Fibroblast of lung (primary cell): Measurements from ENCODE around the gene HECTD4. TPM values are rescaled to one million over a fixed set of nuclear protein-coding genes. Genes with fewer than 3 reads are reported as not detected.

Experiments
- DNase-seq, 2 donors: peaks; one replicate each; pipeline versions ENCODE4 v3.0.0 to v3.0.0-alpha.2; 2010; ENCODE audit warnings: low read depth in 2 of 2
- H2AFZ ChIP-seq: 2 replicates; pipeline ENCODE4 v1.5.1; 2012; ENCODE audit warnings: low read length, control low read depth, inconsistent platforms
- H3K27ac ChIP-seq: 2 replicates; pipeline ENCODE4 v1.5.1; 2011; ENCODE audit warnings: low read length, control low read depth; ENCODE audit not compliant: insufficient read depth
- H3K27me3 ChIP-seq: 2 replicates; pipeline ENCODE4 v1.5.1; 2011; ENCODE audit warnings: mild to moderate bottlenecking, low read length; ENCODE audit not compliant: control insufficient read depth, insufficient read depth
- H3K36me3 ChIP-seq: 2 replicates; pipeline ENCODE4 v1.5.1; 2011; ENCODE audit warnings: low read length; ENCODE audit not compliant: control insufficient read depth, insufficient read depth
- H3K4me1 ChIP-seq: 2 replicates; pipeline ENCODE4 v1.5.1; 2011; ENCODE audit warnings: low read length; ENCODE audit not compliant: control insufficient read depth, insufficient read depth; ENCODE audit errors: extremely low read depth
- H3K4me2 ChIP-seq: 2 replicates; pipeline ENCODE4 v1.5.1; 2011; ENCODE audit warnings: low read length, control low read depth; ENCODE audit not compliant: insufficient read depth; ENCODE audit errors: extremely low read depth
- H3K4me3 ChIP-seq, 4 experiments: fragments of 200-600 bp in 1 of 4; sonication (generic) in 1 of 4; replicated peaks in 1 of 4; 2 replicates each; pipeline ENCODE4 v1.5.1; 2011 to 2016; ENCODE audit warnings: low read length in 4 of 4, low read depth in 3 of 4, mild to moderate bottlenecking in 3 of 4, control low read depth in 2 of 4, inconsistent platforms in 1 of 4, mixed read lengths in 1 of 4; ENCODE audit not compliant: insufficient read depth in 1 of 4; ENCODE audit errors: control extremely low read depth in 1 of 4
- H3K79me2 ChIP-seq: 2 replicates; pipeline ENCODE4 v1.5.1; 2012; ENCODE audit warnings: mild to moderate bottlenecking, low read length, inconsistent platforms; ENCODE audit not compliant: control insufficient read depth, insufficient read depth
- H3K9ac ChIP-seq: 2 replicates; pipeline ENCODE4 v1.5.1; 2011; ENCODE audit warnings: mild to moderate bottlenecking, low read length, control low read depth; ENCODE audit not compliant: insufficient read depth
- H3K9me3 ChIP-seq: 2 replicates; pipeline ENCODE4 v1.5.1; 2012; ENCODE audit warnings: low read depth, low read length; ENCODE audit not compliant: control insufficient read depth, insufficient read depth
- H4K20me1 ChIP-seq: 2 replicates; pipeline ENCODE4 v1.5.1; 2011; ENCODE audit warnings: low read length; ENCODE audit not compliant: control insufficient read depth, insufficient read depth; ENCODE audit errors: extremely low read depth
- CTCF ChIP-seq, 2 donors: IDR thresholded peaks in 1 of 2; conservative IDR thresholded peaks in 1 of 2; 1 replicate in 1 of 2; 2 replicates in 1 of 2; pipeline ENCODE4 v1.5.1; 2011 to 2012; ENCODE audit warnings: low read length in 2 of 2, control low read depth in 1 of 2, inconsistent platforms in 1 of 2, low read depth in 1 of 2, mild to moderate bottlenecking in 1 of 2
- EZH2 ChIP-seq: IDR thresholded peaks from 2 replicates; pipeline ENCODE4 v1.5.1; 2012; ENCODE audit warnings: low read length, control low read depth, mild to moderate bottlenecking; ENCODE audit errors: missing control alignments
- polyA plus RNA-seq, 2 donors: library from polyadenylated mRNA; depleted of rRNA in 1 of 2; stranded (reverse) in 1 of 2; unstranded in 1 of 2; fragments of >200 nt; gene quantifications; 2 replicates each; pipeline ENCODE4 v1.2.1, GENCODE V29; 2011 to 2012; ENCODE audit warnings: missing spikeins in 1 of 2
- total RNA-seq: library from RNA; depleted of rRNA; stranded (reverse); fragments of >200 nt; gene quantifications from 2 replicates; pipeline ENCODE4 v1.2.1, GENCODE V29; 2014

Gene HECTD4
- total and polyA plus RNA-seq, 2 donors (not counting 1 experiment from before 2014, with no cell fraction given): 5.1 to 31.7 TPM

DNA sequence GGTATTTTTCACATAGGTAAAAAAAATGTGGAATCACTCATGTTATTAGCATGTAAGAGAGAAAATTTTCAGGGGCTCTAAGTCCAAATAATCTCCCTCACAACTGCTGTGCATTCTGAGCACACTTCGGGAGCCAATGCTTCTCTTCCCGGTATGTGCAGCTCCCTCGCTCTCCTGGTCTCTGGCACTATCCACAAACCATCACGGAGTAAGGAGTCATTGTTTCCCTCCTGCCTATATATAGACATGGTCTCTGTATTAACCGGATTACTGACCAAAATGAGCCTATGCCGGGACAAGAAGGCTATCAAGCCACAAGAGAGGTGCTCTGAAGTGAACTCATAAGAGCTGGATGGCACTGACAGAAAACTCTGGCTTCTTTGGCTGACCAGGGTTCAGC, 13.4 kb downstream of the HECTD4 start:
- Histone ChIP-seq H3K9me3 (no peaks in the 10 kb centered on the region), H3K4me2 (no peak overlapping the region), H2AFZ (no peak overlapping the region), H3K9ac (no peak overlapping the region), H3K27ac (no peak overlapping the region), H3K36me3 (no peaks in the 10 kb centered on the region), H3K4me1 (no peaks in the 10 kb centered on the region), H3K79me2 (peaks cover 33% of the 10 kb centered on the region), H4K20me1 (no peaks in the 10 kb centered on the region), H3K27me3 (no peaks in the 10 kb centered on the region), H3K4me3 (no peak overlapping the region)
- TF ChIP-seq CTCF (conservative IDR thresholded peaks at IDR 0.05 in 1 of 2, IDR thresholded peaks at IDR 0.05 in 1 of 2; ENCODE audit: low read depth in 1 of 2, low read length in 2 of 2) (no peak), EZH2 (no peak)
- peak in 1 of 2 donors; percentile 63 for DNase-seq

DNA sequence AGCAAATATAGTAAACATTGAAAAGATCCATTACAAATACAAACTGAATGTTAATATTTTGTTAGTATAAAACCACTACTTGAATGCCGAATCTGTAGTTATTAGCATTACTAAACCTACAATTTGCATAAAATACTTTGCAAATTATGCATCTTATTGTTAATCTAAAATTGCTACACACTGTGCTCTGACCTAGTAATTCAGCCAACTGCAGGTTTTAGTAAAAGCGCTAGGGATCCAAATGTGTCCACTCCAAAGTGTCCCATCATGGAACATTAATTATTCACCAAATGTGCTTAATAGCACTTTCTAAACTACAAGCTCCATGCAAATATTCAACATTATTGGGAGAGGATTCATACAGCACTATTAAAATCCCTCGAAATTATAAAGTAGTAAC, 14.3 kb downstream of the HECTD4 start:
- H3K4me3 ChIP-seq: no peak overlapping the region
- no peaks in the 10 kb centered on the region for H3K36me3 ChIP-seq
- H3K79me2 ChIP-seq: peaks cover 30% of the 10 kb centered on the region
- H3K9me3 ChIP-seq: no peaks in the 10 kb centered on the region
- TF ChIP-seq CTCF (conservative IDR thresholded peaks at IDR 0.05 in 1 of 2, IDR thresholded peaks at IDR 0.05 in 1 of 2; ENCODE audit: low read depth in 1 of 2, low read length in 2 of 2): no peak
- no peak for TF ChIP-seq EZH2
- H4K20me1 ChIP-seq: no peaks in the 10 kb centered on the region
- no peak overlapping the region for H3K27ac ChIP-seq
- no peak for DNase-seq
- H2AFZ ChIP-seq: no peak overlapping the region
- H3K27me3 ChIP-seq: no peaks in the 10 kb centered on the region
- H3K9ac ChIP-seq: no peak overlapping the region
- H3K4me1 ChIP-seq: no peaks in the 10 kb centered on the region
- H3K4me2 ChIP-seq: no peak overlapping the region

DNA sequence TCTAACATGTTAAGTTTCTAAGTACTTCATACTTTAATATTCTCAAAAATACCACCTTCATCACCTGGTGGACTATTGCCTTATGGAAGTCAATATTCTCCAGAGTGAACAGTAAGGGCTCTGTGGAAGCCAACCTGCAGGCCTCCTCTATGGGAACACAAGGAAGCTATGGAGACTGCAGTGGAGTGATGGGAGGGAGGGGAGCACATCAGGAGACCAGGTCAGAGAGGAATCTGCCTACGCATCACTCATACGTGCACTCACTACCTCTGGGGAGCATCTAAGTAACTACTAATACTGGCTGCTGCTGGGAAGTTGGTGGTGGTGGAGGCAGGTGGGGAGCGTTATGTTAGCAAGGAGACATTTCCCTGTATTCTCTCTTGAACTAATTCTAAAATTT, 19.9 kb downstream of the HECTD4 start:
- H3K9ac ChIP-seq: no peak overlapping the region
- H4K20me1 ChIP-seq: no peaks in the 10 kb centered on the region
- H3K36me3 ChIP-seq: no peaks in the 10 kb centered on the region
- H3K27me3 ChIP-seq: no peaks in the 10 kb centered on the region
- H3K4me2 ChIP-seq: no peak overlapping the region
- no peaks in the 10 kb centered on the region for H3K9me3 ChIP-seq
- no peaks in the 10 kb centered on the region for H3K4me1 ChIP-seq
- DNase-seq: no peak
- no peak overlapping the region for H3K27ac ChIP-seq
- TF ChIP-seq CTCF (conservative IDR thresholded peaks at IDR 0.05 in 1 of 2, IDR thresholded peaks at IDR 0.05 in 1 of 2; ENCODE audit: low read depth in 1 of 2, low read length in 2 of 2): no peak
- no peak for TF ChIP-seq EZH2
- H3K4me3 ChIP-seq: no peak overlapping the region
- H2AFZ ChIP-seq: no peak overlapping the region
- peaks cover 12% of the 10 kb centered on the region for H3K79me2 ChIP-seq
